ENCODE data around the gene B3GNT9. TPM values are rescaled to one million over a fixed set of nuclear protein-coding genes. Genes with fewer than 3 reads are reported as not detected.

B3GNT9 gene
- total RNA-seq, 1 donor from 2014 or later, result 1.0 TPM

- DNase-seq, result no peak
- TF ChIP-seq CTCF (IDR thresholded peaks at IDR 0.05; ENCODE audit: partially characterized antibody, unreplicated experiment), result no peak
- Mint-ChIP-seq H3K27ac (ENCODE audit: unreplicated experiment) (no peak overlapping the region), H3K27me3 (ENCODE audit: unreplicated experiment) (peaks cover 5% of the 10 kb centered on the region), H3K36me3 (ENCODE audit: unreplicated experiment) (no peaks in the 10 kb centered on the region), H3K4me3 (ENCODE audit: unreplicated experiment) (no peak overlapping the region), H3K9me3 (ENCODE audit: unreplicated experiment) (peaks cover 2% of the 10 kb centered on the region), H3K4me1 (ENCODE audit: low read depth, unreplicated experiment) (peaks cover 1% of the 10 kb centered on the region)
Measured at GRCh38 chr16:67112591-67113399, 38.0 kb downstream of the B3GNT9 start.

DNA sequence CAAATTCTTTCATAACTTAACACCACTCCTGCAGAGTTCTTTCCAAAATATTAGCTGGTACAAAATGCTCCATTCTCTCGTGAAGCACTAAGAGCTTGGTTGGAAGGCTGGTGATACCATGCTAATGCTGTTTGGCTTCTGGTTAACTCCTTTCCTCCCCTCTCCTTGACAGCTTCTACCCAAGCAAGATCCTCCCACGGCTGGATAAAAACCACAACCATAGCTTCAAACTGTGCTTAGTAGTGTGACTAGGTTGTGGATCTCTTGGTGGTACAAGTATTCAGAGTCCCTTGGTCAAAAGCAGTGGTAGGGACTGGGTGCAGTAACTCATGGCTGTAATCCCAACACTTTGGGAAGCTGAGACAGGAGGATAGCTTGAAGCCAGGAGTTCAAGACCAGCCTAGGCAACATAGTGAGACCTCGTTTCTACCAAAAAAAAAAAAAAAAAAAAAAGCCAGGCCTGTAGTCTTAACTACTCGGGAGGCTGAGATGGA lies 38.8 kb downstream of the B3GNT9 start:
- Mint-ChIP-seq H3K27me3 (ENCODE audit: unreplicated experiment) (peaks cover 8% of the 10 kb centered on the region), H3K27ac (ENCODE audit: unreplicated experiment) (no peak overlapping the region), H3K36me3 (ENCODE audit: unreplicated experiment) (no peaks in the 10 kb centered on the region), H3K4me3 (ENCODE audit: unreplicated experiment) (no peak overlapping the region), H3K4me1 (ENCODE audit: low read depth, unreplicated experiment) (peaks cover 1% of the 10 kb centered on the region), H3K9me3 (ENCODE audit: unreplicated experiment) (peaks cover 4% of the 10 kb centered on the region)
- DNase-seq, result no peak
- no peak for TF ChIP-seq CTCF (IDR thresholded peaks at IDR 0.05; ENCODE audit: partially characterized antibody, unreplicated experiment)

DNA sequence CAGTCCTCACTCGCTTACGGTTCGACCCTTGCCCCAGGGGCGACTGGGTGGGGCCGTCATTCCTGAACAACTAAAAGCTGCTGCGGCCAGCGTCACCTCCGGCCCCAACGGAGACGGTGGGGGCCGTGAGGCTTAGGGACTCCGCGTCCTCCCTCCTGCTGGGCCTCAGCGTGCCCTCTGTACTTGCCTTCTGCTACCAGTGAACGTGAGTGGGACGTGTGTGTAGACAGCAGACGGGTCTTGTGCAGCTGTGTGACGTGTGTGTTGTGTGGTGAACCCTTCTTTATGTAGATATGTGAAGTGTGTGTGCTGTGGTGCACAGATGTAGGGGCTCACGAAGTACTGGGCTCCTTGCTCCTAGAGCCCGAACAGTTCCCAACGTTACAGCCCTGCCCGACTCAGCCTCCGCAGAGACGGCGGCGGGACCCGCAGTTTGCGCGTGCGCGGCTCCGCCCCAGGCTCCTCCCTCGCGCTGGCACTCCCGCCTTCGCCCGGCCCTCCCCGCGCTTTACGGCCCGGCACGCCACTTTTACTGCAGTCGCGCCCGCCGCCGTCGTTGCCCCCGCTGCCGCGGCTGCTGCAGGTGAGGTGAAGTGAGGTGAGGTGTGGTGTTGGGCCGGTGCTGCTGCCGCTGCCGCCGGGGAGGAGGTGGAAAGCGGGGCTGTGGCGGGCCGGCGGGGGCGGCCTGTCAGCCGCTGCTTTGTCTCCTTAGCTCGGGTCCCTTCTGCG lies 41.2 kb downstream of the B3GNT9 start, which contains the start of gene PHAF1:
TSS of gene PHAF1 (plus strand) at position 535 of the 729 bp plus-strand sequence. CDS start 235 bp downstream, outside the sequence.
- Mint-ChIP-seq H3K4me1 (ENCODE audit: low read depth, unreplicated experiment) (peaks cover 1% of the 10 kb centered on the region), H3K36me3 (ENCODE audit: unreplicated experiment) (no peaks in the 10 kb centered on the region), H3K27me3 (ENCODE audit: unreplicated experiment) (peaks cover 10% of the 10 kb centered on the region), H3K4me3 (ENCODE audit: unreplicated experiment) (peak within 1 kb of the TSS; percentile 99), H3K27ac (ENCODE audit: unreplicated experiment) (peak within 1 kb of the TSS; percentile 93), H3K9me3 (ENCODE audit: unreplicated experiment) (peaks cover 8% of the 10 kb centered on the region)
- peak; percentile 99 for DNase-seq
- no peak for TF ChIP-seq CTCF (IDR thresholded peaks at IDR 0.05; ENCODE audit: partially characterized antibody, unreplicated experiment)

- Mint-ChIP-seq H3K27me3 (ENCODE audit: unreplicated experiment) (peaks cover 12% of the 10 kb centered on the region), H3K4me3 (ENCODE audit: unreplicated experiment) (peak overlapping the region; percentile 99), H3K36me3 (ENCODE audit: unreplicated experiment) (no peaks in the 10 kb centered on the region), H3K9me3 (ENCODE audit: unreplicated experiment) (peaks cover 8% of the 10 kb centered on the region), H3K4me1 (ENCODE audit: low read depth, unreplicated experiment) (peaks cover 5% of the 10 kb centered on the region), H3K27ac (ENCODE audit: unreplicated experiment) (peak overlapping the region; percentile 93)
- TF ChIP-seq CTCF (IDR thresholded peaks at IDR 0.05; ENCODE audit: partially characterized antibody, unreplicated experiment), result no peak
- no peak for DNase-seq
Measured at GRCh38 chr16:67108931-67109406, 41.8 kb downstream of the B3GNT9 start.
